HG03095 (cell line): ENCODE measurements around the gene BRMS1.
"Not testable (repeated sequence)": the region's sequence is repeated elsewhere in the genome, so short reads cannot be mapped to it uniquely, and the experiment has no call there.

ENCODE experiments used
- ATAC-seq: cut with Tn5 transposase; IDR thresholded peaks from one replicate; pipeline ENCODE4 v1.9.1; 2021; ENCODE audit warnings: moderate library complexity; ENCODE audit not compliant: unreplicated experiment

The BRMS1 gene

DNA sequence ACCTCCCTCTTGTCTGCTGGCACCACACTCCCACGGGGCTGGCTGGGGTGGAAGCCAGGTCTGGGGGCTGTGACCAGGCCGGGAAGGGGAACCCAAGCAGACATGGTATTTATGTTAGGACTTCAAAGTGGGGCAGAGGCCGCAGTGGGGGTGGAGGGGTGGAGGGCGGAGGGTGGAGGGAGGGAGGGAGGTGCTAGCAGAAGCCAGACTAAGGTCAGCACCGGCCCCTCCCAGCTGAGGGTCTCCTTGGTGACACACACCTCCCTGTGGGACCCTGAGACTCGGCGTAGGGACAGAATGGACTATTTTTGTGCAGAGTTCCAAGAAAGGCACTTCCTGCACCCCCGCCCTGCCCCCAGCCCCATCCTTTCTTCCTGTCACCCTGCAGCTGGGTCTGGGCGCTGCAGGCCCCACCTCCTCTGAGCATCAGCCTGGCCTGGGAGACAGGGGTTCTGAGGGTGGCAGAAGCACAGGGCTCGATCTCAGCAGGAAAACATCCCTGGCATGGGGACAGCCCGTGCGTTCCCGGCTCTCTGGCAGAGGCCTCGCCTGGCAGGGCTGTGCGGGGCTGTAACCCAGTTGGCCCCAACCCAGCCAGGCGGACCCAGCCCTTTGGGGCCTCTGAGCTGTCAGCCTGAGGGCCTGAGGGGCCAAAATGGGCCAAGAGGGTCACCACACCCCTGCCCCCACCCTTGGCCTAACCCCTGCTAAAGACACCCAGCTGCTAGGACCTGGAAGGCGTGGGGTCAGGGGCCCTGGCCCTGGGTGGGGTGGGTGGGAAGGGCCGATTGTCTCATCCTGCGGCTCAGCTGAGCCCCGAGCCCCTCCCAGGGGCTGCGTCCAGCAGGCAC is 18.4 kb downstream of the BRMS1 start:
- ATAC-seq, result no peak

DNA sequence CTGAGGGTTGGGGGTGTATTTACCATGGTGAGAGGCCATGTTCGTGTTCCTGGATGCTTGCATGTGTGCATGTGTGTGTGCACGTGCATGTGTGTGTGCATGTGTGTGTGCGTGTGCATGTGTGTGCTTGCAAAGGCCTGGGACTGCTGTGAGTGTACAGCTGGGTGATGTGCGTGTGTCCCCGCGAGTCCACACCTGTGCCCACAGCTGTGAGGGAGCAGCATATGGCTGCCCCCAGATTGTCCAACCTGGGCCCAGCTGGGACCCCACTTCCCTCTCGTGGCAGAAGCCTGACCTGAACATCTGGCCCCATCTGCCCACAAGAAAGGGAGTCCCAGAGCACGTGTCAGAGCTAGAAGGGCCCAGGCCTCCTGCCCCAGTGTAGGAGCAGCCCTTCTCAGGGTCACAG is 19.6 kb downstream of the BRMS1 start:
- no peak for ATAC-seq

DNA sequence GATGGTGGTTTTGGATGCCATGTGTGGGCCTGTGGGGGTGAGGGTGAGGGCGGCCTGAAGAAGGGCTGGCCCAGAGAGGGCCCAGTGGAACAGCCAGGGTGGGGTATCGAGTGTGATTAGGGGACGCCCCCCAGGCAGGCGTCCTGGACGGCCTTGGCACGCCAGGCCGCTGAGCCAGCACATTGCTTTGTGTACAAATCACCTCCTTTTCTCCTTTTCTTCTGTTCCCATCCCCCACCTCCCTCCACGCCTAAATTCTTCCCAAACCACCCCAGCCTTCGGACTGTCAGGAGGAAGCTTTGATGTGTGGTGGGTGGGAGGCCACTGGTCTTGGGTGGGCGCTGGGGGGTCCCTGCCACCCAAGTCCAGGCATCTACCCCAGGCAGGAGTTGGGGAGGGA is 20.2 kb downstream of the BRMS1 start:
- no peak for ATAC-seq

DNA sequence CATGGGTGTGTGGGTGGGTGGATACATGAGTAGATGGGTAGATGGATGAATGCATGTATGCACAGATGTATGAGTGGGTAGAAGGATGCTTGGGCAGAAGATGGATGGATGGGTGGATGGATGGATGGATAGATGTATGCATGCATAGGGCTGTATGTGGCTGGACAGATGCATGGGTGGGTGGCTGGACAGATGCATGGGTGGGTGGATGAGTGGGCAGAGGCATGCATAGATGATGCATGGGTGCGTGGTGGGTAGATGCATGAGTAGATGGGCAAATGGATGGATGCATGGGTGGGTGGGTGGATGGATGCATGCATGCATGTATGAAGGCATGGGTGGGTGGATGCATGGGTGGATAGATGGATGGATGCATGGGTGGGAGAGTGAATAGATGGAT is 21.2 kb downstream of the BRMS1 start:
- no peak for ATAC-seq

DNA sequence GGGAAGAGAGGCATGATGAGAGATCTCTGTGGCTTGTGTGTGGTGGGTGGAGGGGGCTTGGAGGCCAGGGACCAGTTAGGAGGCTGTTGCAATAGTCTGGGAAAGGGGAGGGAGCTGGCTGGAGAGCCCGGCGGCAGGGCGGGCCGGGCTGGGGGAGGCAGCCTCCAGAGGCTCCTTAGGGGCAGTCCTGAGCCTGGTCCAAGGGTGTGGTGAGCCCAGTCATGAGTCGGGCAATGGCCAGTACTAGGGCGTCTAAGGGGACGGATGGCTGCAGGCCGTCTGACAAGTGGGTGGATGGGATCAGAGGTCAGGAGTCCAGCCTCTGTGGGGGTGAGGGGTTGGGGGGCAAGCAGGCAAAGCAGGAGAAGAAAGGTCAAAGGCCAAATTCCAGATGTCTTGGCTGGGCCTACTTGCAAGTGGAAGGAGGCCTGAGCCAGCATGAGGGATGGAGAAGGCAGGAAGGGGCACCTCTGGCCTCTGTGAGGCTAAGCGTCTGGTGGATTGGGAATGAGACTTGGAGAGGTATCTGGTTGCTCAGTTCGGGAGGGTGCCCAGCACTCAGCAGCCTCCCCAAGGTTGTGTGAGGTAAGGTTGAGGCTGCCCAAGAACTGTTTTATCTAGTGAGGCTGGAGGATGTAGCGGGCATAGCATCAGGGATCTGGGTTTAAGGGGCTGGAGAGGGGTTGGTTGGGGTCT is 22.0 kb downstream of the BRMS1 start:
- ATAC-seq, result no peak

DNA sequence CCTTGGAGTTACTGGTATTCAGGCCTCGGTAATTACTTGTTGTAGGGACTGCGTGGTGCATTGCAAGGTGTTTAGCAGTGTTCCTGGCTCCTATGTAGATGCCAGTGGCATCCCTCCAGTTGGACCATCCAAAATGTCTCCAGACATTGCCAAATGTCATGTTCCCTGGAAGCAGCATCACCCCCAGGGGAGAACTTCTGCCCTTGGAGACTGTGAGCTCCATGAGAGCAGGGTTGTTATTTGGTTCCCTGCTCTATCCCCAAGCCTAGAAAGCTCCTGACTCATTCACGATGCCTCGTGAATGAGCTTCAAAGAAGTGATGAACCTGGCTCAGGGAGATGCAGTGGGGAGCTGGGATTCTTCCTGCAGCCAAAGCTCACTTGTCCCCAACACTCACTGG is 23.3 kb downstream of the BRMS1 start:
- no peak for ATAC-seq

DNA sequence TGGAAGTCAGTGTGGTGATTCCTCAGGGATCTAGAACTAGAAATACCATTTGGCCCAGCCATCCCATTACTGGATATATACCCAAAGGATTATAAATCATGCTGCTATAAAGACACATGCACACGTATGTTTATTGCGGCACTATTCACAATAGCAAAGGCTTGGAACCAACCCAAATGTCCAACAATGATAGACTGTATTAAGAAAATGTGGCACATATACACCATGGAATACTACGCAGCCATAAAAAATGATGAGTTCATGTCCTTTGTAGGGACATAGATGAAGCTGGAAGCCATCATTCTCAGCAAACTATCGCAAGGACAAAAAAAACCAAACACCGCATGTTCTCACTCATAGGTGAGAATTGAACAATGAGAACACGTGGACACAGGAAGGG is 24.2 kb downstream of the BRMS1 start:
- ATAC-seq, result not testable (repeated sequence)

DNA sequence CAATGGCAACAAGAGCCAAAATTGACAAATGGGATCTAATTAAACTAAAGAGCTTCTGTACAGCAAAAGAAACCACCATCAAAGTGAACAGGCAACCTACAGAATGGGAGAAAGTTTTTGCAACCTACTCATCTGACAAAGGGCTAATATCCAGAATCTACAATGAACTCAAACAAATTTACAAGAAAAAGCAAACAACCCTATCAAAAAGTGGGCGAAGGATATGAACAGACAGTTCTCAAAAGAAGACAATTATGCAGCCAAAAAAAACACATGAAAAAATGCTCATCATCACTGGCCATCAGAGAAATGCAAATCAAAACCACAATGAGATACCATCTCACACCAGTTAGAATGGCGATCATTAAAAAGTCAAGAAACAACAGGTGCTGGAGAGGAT is 24.6 kb downstream of the BRMS1 start:
- not testable (repeated sequence) for ATAC-seq

DNA sequence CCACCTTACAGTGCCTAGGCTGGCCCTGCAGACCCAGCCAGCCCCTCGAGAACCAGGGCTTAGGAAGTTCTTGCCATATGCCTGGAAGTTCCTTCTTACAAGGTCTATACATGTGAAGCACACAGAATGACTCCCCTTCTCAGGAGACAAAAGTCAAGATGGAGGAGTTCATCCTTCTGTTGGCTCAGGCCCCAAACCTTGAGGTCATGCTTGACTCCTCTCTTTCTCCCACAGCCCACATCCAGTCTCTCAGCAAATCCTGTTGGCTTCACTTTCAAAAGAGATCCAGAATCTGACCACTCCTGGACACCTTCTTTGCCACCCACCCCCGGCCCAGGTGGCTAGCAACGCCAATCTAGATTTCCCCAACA is 26.3 kb downstream of the BRMS1 start:
- ATAC-seq, result no peak

DNA sequence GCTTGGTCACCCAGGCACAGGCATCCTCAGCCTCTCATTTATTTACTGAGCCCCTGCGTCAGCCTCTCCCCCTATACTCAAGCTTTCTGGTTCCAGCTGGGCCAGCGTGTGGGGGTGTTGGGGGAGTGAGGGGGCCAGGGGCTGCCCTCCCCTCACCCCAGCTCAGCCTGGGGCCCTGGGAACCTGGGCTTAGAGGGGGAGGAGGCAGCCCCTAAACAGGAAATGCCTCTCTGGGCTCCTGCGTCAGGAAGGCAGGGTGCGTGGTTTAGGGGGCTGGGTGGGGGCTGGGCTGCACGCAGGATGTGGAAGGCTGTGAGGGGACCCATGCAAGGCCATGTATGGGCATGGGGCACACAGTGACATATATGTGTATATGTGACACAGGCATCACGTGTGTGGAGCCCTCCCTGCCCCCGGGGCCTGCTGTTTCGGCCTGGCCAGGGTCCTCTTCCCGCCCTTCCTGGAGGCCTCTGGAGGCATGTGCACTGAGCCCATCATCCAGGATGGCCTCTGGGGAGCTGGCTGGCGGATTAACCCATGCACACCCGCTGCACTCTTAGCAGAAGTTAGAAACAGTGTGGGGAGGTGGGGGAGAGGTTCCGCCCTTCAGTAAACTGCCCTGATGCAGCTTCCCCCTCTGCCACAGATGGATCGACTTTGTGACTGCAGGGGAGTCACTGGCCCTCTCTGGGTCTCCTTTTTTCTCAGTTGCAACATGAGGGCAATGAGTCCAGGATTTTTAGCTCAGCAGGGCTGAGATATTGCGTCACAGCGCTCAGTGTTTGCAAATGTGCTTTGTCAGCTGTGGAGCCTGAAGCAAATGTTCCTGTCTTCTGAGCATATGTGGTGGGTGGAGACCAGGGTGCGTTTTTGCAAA is 26.9 kb downstream of the BRMS1 start:
- no peak for ATAC-seq

DNA sequence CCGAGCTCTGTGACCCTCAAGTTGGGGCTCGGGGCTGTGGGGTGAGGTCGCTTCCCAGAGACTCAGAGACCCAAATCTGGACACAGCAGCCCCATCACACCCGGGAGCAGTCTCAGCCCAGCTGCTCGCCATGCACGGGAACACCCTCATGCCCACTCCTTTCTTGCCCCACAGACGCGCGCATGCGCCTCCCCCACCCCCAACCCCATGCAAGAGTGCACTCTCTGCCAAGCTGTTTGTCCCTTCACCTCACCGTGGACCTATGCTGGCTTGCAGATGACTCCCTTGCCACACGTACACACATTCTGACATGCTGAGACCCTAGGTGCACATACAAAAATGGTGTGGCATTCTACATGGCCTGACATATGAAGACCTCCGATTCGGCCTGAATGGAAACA is 27.6 kb downstream of the BRMS1 start:
- ATAC-seq, result no peak

DNA sequence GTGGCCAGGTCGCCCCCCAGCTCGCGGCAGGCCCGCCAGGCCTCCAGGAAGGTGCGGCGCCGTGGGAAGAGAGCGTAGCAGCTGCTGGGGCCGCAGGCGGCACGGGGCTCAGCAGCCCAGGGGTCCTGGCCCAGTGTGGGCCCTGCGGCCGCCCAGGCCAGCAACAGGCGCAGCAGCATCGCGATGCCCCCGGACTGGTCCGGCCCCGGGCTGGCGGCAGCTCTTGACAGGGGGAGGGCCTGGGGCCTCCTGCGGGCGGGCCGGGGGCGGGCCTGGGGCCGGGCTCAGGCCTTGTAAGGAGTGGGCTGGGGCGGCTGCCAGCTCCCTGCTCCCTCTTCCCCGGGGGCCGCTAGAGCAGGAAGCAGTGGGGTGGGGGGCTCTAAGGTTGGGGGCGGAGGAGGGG is 28.1 kb downstream of the BRMS1 start, which contains the start of gene CD248:
Gene CD248 (minus strand): TSS at position 196 of the 403 bp plus-strand sequence. CDS start 17 bp downstream, at position 179.
- no peak for ATAC-seq

DNA sequence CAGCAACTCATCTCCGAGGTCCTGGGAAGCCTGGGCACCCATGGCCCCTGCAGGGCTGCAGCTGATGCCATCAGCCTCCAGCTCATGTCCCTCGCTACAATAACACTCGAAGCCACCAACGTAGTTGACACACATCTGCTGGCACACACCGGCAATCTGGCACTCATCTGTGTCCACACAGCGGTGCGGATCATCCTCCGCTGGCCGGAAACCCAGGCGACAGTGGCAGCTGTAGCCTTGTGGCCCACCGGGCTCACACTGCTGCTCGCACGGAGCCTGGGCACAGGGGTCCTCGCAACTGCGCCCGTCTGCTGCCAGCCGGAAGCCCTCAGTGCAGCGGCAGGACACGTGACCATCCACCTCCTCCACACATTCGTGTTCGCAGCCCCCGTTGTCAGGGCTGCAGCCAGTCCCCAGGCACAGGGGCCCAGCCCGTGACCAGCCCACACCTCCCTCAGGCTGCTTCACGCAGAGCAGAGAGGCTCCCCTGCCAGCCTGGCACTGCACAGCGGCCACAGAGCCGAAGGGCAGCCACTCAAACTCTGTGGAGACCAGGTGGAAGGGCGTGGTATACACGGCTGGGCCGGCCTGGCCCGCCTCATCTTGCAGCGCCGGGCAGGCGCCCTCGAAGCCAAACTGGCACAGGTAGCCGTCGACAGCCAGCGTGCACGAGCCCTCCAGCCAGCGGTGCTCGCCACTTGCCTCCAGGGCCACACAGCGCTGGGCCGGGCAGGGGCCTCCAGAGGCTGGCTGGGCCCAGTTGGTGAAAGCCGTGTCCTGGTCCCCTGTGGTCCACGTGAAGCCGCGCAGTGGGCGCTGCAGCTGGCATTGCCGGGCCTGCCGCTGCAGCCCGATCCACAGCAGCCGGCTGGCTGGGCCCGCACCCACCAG is 28.7 kb downstream of the BRMS1 start:
- ATAC-seq, result no peak

DNA sequence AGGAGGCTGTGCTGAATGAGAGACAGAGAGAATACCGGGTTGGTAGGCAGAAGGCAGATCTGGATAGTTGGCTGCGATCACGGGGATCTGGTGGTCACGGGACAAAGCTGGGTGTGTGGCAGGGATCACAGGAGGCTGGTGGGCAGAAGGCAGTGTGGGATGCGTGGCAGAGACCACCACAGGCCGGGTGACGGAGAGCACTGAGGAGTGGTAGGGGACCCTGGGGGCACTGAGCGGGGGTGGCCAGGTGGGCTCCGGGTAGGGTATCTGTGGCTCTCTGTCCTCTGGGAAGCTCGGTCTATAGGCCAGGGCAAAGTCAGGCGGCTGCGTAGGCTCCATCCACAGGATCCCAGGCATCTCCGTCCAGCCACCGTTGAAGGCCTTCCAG is 29.4 kb downstream of the BRMS1 start:
- no peak for ATAC-seq

DNA sequence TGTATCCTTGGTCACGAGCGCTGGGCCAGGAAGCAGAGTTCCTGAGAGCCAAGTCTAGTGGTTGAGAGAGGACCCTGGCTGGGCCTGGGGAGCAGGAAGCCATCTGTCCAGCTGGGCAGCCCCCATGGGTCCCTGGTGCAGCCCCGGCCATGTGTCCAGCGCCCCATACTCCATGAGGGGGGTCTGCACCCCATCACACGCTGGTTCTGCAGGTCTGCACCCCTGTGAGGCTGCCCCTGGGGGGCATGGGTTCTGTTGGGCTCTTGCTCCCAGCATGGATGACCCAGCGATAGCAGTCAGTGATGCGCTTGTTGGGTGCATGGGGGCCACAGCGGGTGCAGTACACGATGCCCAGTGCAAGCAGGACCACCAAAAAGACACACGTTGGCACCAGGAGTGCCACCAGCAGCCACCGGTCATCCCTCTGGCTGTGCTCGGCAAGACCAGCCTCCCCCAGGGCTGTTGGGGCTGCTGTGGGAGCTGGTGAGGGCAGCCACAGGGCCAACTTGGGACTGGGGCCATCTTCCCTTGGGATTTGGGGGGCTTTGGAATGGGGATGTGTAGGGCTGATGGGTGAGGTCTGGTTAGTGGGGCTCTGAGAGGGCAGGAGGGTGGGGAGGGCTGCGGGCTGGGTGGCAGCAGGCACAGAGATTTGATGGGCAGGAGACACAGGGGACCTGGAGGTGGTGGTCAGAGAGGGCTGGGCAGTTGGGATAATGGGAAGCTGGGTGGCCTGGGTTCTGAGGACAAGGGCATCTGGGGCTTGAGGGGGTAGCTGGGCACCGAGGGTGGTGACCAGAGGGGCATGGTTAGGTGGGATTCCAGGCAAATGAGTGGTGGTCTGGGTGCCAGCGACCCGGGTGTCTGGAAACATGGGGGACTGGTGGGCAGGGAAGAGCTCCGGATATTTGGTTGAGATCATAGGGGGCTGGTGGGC is 30.1 kb downstream of the BRMS1 start:
- ATAC-seq, result no peak

DNA sequence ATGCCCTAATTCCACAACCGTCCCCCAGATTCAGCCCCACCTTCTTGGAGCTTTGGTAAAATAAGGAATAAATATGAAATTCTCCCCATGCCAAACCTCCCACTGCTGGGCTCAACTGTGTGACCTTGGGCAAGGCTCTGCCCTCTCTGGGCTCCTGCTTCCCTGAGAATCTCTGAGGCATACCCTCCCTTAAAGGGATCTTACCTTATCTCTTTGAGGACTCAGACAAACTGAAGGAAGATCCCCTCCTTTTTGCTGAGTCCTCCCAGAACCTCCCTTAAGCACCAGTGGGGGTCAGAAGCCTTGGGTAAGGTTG is 30.8 kb downstream of the BRMS1 start:
- no peak for ATAC-seq

DNA sequence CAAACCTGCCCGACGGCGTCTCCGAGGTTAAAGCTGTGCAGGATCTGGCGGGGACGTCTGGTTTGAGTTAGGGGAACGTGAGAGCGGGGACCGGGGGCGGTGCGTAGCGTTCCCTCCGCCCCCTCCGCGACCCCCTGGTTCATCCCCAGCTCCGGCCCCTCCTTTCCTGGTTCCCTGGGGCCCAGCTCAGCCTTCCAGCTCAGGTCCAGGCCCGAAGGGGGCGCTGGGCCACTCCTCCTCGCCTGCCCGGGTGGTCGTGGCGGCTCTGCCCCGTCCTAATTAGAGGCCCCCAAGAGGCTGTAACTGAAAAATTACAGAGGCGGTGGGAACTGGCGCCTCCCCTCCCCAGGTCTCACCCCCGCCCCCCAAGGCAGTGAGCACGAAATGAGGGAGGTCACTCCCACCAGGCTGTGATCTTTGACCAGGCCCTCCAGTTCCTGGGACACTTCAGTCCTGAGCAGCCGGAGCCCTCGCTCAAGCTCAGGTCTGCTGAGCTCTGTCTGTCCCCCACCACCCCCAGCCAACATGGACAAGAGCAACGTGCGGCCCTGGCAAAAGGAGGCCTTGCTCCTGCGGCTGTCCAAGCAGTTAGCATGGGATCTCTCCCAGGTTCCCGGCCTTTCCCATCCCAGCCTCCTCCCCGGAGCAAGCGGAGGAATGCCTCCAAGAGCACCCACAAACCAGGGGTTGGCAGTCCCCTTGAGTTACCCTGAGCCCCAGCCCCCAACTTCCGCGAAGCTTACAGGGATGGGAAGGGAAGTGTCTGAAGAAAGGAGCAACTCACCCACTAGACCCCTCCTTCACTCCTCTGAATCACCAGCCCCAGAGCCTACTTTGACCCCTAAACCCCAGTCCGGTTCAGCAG is 31.4 kb downstream of the BRMS1 start:
- no peak for ATAC-seq

DNA sequence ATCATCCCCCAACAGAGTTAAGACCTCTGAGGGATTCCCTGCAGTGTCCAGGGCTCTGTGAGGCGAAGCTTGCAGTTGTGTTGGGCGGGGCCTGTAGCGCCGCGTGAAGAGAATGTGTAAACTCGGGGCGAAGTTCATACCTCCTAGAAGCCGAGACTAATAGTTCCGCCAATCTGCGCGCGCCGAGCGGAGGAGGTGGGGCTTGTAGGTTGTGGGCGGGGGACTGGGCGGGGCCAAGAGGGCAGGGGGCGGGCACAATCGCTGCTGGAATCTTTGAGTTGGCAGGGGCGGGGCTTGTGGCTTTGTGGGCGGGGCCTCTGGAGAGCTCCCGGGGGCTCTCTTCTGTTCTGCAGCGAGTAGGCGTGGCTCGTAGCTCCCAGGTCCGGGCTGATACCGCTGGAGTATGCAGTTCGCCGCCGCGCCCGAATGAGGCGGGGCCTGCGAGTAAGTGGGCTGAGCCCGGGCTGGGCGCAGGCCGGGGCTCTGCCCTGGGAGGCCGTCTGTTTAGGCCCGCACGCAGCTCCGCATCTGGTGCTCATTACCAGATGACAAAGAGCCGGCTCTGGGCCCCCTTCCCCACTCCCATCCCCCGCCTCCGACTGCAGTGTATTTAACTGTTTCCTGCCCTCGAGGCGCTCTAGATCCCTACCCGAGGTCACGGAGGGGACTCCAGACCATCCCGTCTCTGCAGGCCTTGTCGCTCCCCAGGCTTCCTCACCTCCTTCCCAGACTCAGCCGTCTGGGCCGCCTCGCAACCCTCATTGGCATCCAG is 32.2 kb downstream of the BRMS1 start:
- peak; percentile 74 for ATAC-seq
